HepG2 (cell line): ENCODE measurements around the gene PRSS21. TPM values are rescaled to one million over a fixed set of nuclear protein-coding genes. Genes with fewer than 3 reads are reported as not detected.

ENCODE experiments used
- ARNT2 ChIP-seq: sonication (generic); formaldehyde crosslinking; IDR thresholded peaks from 2 replicates; pipeline ENCODE4 v1.8.0; 2022; ENCODE audit warnings: mild to moderate bottlenecking, low read depth, missing genetic modification reagents, moderate library complexity
- EP300 ChIP-seq, 3 experiments: sonication (generic) in 1 of 3; formaldehyde crosslinking in 1 of 3; IDR thresholded peaks; 2 replicates each; pipeline versions ENCODE4 v1.5.1 to v1.6.1; 2011 to 2020; ENCODE audit warnings: low read depth in 2 of 3, low read length in 2 of 3, borderline replicate concordance in 1 of 3, improper control_type of control experiment in 1 of 3, mild to moderate bottlenecking in 1 of 3, missing genetic modification reagents in 1 of 3, moderate library complexity in 1 of 3
- GATA4 ChIP-seq: sonication (generic); IDR thresholded peaks from 2 replicates; pipeline ENCODE4 v1.6.1; 2016; ENCODE audit warnings: antibody characterized with exemption, low read depth, borderline replicate concordance
- JUND ChIP-seq: sonication (generic); formaldehyde crosslinking; IDR thresholded peaks from 2 replicates; pipeline ENCODE4 v1.8.0; 2022; ENCODE audit warnings: mild to moderate bottlenecking, missing genetic modification reagents
- SMAD3 ChIP-seq: sonication (generic); formaldehyde crosslinking; IDR thresholded peaks from 2 replicates; pipeline ENCODE4 v1.4.0; 2020; ENCODE audit warnings: missing genetic modification reagents
- SMC3 ChIP-seq: IDR thresholded peaks from 2 replicates; pipeline ENCODE4 v1.6.1; 2011; ENCODE audit warnings: low read length, improper control_type of control experiment
- polyA plus RNA-seq, 8 experiments: library from polyadenylated mRNA; depleted of rRNA in 3 of 8; stranded (reverse) in 7 of 8; unstranded in 1 of 8; fragments of >200 nt; fragmentation: Illumina TruSeq in 4 of 8; extraction: Trizol in 4 of 8; gene quantifications; 2 replicates each; pipeline versions ENCODE4 v1.2.1 to v1.2.3, GENCODE V29; 2011 to 2016; ENCODE audit warnings: low read depth in 4 of 8, missing spikeins in 1 of 8, mixed read lengths in 1 of 8; ENCODE audit not compliant: insufficient read depth in 1 of 8
- total RNA-seq, 5 experiments: library from RNA; depleted of rRNA; stranded (reverse); fragments of >200 nt; fragmentation: Illumina TruSeq; extraction: Trizol; gene quantifications; 2 replicates each; pipeline ENCODE4 v1.2.3, GENCODE V29; 2016; ENCODE audit warnings: low read depth in 1 of 5
- TF ChIP-seq, protein P1 (sequence below): sonication (generic); formaldehyde crosslinking; IDR thresholded peaks from 2 replicates; pipeline ENCODE4 v1.4.0; 2020; ENCODE audit warnings: low read depth, missing genetic modification reagents
- TF ChIP-seq, protein P2 (sequence below): sonication (generic); formaldehyde crosslinking; IDR thresholded peaks from 2 replicates; pipeline ENCODE4 v1.4.0; 2020; ENCODE audit warnings: mild to moderate bottlenecking, missing genetic modification reagents
- TF ChIP-seq, protein P3 (sequence below): sonication (generic); formaldehyde crosslinking; conservative IDR thresholded peaks from 2 replicates; pipeline ENCODE4 v1.4.0; 2020; ENCODE audit warnings: missing genetic modification reagents
- TF ChIP-seq, protein P4 (sequence below): sonication (generic); IDR thresholded peaks from 2 replicates; pipeline ENCODE4 v1.6.1; 2016; ENCODE audit warnings: low read depth, borderline replicate concordance
- TF ChIP-seq, protein P5 (sequence below): sonication (generic); formaldehyde crosslinking; IDR thresholded peaks from 2 replicates; pipeline ENCODE4 v1.9.0; 2021; ENCODE audit warnings: missing genetic modification reagents, borderline replicate concordance
- TF ChIP-seq, protein P6 (sequence below): sonication (generic); formaldehyde crosslinking; IDR thresholded peaks from 2 replicates; pipeline ENCODE4 v1.4.0; 2020; ENCODE audit warnings: missing genetic modification reagents
- TF ChIP-seq, protein P7 (sequence below): sonication (generic); formaldehyde crosslinking; IDR thresholded peaks from 2 replicates; pipeline ENCODE4 v1.5.0; 2020; ENCODE audit warnings: mild to moderate bottlenecking, low read depth, missing genetic modification reagents, borderline replicate concordance

Gene PRSS21
- total and polyA plus RNA-seq, 2 of the 13 experiments (the other 11 are each of a cell fraction or from before 2014, with no cell fraction given): not detected

DNA sequence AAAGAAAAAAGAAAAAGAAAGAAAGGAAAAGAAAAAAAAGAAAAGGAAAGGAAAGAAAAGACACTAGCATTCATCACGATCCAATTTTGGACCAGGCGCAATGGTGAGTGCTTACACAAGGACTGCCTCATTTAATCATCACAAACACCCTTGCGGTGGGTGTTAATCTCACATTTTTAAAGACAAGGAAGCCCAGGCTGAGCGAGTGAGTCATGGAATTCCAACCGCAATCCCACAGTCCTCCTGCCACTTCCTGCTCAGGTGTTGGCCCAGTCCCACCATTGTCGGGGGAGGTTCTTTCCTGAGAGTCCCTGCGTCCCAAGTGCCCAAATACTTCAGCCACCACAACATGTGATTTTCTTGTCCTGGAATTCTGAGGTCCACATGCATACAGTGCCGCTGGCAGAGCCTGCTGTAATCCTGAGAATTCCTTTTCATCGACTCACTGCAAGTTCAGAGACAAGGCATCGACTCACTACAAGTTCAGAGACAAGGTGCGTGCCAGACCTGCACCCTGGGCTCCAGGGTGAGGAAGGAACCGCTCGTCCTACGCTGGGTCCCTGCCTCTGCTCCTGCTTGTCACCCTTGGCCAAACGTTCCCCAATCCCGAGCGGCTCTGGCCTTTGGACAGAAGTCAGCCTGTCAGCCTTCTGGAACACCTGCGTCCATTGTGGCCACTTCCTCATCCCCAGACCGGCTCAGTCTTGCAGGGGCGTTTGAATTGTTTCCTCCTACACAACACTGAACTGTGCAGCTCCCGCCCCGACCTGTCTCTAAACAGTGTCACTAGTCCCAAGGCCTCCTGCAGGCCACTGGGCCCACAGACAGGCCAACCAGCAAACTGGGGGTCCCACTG, 18.8 kb downstream of the PRSS21 start (continued):
- TF ChIP-seq, protein P1, sequence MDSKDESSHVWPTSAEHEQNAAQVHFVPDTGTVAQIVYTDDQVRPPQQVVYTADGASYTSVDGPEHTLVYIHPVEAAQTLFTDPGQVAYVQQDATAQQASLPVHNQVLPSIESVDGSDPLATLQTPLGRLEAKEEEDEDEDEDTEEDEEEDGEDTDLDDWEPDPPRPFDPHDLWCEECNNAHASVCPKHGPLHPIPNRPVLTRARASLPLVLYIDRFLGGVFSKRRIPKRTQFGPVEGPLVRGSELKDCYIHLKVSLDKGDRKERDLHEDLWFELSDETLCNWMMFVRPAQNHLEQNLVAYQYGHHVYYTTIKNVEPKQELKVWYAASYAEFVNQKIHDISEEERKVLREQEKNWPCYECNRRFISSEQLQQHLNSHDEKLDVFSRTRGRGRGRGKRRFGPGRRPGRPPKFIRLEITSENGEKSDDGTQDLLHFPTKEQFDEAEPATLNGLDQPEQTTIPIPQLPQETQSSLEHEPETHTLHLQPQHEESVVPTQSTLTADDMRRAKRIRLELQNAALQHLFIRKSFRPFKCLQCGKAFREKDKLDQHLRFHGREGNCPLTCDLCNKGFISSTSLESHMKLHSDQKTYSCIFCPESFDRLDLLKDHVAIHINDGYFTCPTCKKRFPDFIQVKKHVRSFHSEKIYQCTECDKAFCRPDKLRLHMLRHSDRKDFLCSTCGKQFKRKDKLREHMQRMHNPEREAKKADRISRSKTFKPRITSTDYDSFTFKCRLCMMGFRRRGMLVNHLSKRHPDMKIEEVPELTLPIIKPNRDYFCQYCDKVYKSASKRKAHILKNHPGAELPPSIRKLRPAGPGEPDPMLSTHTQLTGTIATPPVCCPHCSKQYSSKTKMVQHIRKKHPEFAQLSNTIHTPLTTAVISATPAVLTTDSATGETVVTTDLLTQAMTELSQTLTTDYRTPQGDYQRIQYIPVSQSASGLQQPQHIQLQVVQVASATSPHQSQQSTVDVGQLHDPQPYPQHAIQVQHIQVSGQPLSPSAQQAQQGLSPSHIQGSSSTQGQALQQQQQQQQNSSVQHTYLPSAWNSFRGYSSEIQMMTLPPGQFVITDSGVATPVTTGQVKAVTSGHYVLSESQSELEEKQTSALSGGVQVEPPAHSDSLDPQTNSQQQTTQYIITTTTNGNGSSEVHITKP: 0 out of 2 replicates have a peak, but pooled peaks have one; percentile 42
- TF ChIP-seq, protein P2, sequence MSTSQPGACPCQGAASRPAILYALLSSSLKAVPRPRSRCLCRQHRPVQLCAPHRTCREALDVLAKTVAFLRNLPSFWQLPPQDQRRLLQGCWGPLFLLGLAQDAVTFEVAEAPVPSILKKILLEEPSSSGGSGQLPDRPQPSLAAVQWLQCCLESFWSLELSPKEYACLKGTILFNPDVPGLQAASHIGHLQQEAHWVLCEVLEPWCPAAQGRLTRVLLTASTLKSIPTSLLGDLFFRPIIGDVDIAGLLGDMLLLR (CRISPR knock-in tag): no peak
- TF ChIP-seq JUND: no peak
- TF ChIP-seq, protein P3, sequence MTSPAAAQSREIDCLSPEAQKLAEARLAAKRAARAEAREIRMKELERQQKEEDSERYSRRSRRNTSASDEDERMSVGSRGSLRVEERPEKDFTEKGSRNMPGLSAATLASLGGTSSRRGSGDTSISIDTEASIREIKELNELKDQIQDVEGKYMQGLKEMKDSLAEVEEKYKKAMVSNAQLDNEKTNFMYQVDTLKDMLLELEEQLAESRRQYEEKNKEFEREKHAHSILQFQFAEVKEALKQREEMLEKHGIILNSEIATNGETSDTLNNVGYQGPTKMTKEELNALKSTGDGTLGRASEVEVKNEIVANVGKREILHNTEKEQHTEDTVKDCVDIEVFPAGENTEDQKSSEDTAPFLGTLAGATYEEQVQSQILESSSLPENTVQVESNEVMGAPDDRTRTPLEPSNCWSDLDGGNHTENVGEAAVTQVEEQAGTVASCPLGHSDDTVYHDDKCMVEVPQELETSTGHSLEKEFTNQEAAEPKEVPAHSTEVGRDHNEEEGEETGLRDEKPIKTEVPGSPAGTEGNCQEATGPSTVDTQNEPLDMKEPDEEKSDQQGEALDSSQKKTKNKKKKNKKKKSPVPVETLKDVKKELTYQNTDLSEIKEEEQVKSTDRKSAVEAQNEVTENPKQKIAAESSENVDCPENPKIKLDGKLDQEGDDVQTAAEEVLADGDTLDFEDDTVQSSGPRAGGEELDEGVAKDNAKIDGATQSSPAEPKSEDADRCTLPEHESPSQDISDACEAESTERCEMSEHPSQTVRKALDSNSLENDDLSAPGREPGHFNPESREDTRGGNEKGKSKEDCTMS (CRISPR knock-in tag): no peak
- no peak for TF ChIP-seq ARNT2
- TF ChIP-seq, protein P4, sequence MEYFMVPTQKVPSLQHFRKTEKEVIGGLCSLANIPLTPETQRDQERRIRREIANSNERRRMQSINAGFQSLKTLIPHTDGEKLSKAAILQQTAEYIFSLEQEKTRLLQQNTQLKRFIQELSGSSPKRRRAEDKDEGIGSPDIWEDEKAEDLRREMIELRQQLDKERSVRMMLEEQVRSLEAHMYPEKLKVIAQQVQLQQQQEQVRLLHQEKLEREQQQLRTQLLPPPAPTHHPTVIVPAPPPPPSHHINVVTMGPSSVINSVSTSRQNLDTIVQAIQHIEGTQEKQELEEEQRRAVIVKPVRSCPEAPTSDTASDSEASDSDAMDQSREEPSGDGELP: no peak
- TF ChIP-seq GATA4: no peak
- 0 out of 2 replicates have a peak, but pooled peaks have one; percentile 37 for TF ChIP-seq SMAD3 (CRISPR knock-in tag)
- TF ChIP-seq, protein P5, sequence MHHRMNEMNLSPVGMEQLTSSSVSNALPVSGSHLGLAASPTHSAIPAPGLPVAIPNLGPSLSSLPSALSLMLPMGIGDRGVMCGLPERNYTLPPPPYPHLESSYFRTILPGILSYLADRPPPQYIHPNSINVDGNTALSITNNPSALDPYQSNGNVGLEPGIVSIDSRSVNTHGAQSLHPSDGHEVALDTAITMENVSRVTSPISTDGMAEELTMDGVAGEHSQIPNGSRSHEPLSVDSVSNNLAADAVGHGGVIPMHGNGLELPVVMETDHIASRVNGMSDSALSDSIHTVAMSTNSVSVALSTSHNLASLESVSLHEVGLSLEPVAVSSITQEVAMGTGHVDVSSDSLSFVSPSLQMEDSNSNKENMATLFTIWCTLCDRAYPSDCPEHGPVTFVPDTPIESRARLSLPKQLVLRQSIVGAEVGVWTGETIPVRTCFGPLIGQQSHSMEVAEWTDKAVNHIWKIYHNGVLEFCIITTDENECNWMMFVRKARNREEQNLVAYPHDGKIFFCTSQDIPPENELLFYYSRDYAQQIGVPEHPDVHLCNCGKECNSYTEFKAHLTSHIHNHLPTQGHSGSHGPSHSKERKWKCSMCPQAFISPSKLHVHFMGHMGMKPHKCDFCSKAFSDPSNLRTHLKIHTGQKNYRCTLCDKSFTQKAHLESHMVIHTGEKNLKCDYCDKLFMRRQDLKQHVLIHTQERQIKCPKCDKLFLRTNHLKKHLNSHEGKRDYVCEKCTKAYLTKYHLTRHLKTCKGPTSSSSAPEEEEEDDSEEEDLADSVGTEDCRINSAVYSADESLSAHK: no peak
- TF ChIP-seq SMC3: no peak
- no peak for TF ChIP-seq EP300 (IDR thresholded peaks at IDR 0.05; ENCODE audit: low read depth in 2 of 2, low read length in 2 of 2)
- TF ChIP-seq EP300 (CRISPR knock-in tag; IDR thresholded peaks at IDR 0.05; ENCODE audit: borderline replicate concordance): 0 out of 2 replicates have a peak, but pooled peaks have one; percentile 34
- TF ChIP-seq, protein P6, sequence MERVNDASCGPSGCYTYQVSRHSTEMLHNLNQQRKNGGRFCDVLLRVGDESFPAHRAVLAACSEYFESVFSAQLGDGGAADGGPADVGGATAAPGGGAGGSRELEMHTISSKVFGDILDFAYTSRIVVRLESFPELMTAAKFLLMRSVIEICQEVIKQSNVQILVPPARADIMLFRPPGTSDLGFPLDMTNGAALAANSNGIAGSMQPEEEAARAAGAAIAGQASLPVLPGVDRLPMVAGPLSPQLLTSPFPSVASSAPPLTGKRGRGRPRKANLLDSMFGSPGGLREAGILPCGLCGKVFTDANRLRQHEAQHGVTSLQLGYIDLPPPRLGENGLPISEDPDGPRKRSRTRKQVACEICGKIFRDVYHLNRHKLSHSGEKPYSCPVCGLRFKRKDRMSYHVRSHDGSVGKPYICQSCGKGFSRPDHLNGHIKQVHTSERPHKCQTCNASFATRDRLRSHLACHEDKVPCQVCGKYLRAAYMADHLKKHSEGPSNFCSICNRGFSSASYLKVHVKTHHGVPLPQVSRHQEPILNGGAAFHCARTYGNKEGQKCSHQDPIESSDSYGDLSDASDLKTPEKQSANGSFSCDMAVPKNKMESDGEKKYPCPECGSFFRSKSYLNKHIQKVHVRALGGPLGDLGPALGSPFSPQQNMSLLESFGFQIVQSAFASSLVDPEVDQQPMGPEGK (CRISPR knock-in tag): peak; percentile 47
- TF ChIP-seq, protein P7, sequence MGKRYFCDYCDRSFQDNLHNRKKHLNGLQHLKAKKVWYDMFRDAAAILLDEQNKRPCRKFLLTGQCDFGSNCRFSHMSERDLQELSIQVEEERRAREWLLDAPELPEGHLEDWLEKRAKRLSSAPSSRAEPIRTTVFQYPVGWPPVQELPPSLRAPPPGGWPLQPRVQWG (CRISPR knock-in tag): no peak
